ENCODE measurements around the gene CLN6. TPM values are rescaled to one million over a fixed set of nuclear protein-coding genes. Genes with fewer than 3 reads are reported as not detected.
"Not testable (repeated sequence)": the region's sequence is repeated elsewhere in the genome, so short reads cannot be mapped to it uniquely, and the experiment has no call there.

The CLN6 gene
- total RNA-seq, 1 donor from 2014 or later = 25.7 TPM

DNA sequence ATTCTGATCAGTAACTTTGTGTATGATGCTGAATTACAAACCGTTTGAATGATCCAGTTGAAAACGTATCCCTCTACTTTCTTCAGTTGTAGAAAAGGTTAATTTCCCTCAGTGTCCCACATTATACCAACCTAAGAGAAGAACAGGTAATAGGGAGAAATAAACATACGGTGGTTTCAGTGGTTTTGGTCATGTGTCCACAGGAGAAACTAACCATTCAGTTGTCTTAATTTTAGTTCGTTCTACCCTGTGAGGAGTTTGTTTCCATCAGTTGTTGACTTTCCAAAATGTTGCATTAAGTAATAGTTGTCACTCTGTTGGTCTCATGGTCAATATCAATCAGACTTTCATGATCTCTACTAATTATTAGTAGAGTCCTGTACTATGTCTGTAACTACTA, 39.5 kb downstream of the CLN6 start:
- DNase-seq (ENCODE audit: low spot score) = no peak

DNA sequence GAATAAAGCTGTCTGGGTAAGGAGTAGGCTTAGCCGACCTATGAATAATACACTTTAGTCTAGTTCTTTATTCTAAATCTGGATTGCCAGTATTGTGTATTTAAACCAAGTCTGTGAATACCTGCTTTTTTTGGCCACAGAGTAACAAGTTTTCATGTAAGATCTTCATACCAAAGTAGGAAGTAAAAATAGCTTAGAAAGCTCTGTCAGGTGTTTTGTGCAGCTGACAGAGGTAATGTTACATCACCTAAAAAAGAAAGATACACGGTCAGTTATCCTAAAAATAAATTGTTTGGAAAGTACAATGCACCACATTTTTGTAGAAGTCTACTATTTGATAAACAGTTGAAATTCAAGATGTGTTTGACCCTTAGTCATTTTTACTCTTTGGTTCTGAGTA, 40.9 kb downstream of the CLN6 start:
- DNase-seq (ENCODE audit: low spot score) = no peak

DNA sequence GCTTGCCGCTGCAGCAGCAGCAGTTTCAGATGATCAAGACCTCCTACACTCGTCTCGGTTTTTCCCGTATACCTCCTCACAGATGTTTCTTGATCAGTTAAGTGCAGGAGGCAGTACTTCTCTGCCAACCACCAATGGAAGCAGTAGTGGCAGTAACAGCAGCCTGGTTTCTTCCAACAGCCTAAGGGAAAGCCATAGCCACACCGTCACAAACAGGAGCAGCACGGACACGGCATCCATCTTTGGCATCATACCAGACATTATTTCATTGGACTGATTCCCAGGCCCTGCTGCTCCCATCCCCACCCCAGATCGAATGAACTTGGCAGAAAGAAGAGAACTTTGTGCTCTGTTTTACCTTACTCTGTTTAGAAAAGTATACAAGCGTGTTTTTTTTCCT, 42.0 kb downstream of the CLN6 start:
- DNase-seq (ENCODE audit: low spot score) = peak; percentile 80

DNA sequence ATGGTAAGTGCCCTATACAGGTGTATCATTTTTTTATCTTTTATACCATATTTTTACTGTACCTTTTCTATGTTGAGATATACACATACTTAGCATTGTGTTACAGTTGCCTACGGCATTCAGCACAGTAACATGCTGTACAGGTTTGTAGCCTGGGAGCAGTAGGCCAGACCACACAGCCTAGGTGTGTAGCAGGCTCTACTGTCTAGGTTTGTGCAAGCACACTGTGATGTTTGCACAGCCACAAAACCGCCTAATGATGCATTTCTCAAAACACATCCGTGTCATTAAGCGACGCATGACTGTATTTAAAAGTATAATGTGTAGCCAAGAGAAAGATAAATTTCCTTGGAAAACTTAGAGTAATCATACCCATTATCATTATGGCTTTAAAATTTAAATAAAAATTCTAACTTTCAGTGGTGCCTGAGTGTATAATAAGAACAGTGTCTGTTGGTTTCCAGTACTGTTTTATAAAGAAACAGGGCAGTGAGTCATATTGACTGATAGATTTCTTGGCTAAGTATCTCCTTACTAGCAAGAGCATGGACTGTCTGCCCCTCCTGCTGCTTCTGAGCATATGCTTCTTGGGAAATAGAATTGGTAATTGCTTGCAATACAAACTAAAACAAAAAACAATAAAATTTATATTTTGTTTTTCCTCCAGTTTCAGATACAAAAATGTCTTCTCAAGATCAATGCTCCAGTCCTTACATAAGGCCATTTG, 42.7 kb downstream of the CLN6 start:
- DNase-seq (ENCODE audit: low spot score) = no peak

DNA sequence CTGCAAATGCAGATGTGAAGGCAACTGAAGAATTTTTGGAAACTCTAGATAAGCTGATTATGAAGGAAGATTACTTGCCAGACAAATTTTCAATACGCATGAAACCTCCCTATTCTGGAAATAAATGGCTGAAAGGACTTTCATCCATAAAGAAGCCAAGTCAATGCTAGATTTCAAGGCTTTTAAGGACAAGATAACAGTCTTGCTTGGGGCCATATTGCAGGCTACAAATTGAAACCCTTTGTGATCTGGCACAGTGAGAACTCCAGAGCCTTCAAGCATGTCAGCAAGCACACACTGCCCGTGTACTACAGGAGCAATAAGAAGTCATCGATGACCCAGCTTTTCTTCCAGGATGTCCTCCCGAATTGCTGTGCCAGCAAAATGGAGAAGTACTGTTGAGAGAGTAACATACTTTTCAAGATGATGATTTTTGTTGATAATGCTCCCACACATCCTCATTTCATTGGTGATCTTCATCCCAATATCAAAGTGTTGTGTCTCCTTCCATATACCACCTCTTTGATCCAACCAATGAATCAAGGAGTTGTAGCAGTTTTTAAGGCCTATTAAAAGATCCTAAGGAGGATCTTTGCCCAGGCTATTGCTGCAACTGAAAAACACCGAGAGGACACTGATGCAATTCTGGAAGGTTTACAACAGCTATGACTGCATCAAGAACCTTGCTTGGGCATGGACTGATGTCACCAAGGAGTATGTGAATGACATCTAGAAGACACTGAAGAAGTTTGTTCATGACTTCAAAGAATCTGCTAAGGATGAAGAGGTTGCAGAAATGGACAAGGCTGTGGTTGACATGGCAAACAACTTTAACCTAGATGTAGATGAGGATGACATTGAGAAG, 44.7 kb downstream of the CLN6 start:
- DNase-seq (ENCODE audit: low spot score) = no peak

DNA sequence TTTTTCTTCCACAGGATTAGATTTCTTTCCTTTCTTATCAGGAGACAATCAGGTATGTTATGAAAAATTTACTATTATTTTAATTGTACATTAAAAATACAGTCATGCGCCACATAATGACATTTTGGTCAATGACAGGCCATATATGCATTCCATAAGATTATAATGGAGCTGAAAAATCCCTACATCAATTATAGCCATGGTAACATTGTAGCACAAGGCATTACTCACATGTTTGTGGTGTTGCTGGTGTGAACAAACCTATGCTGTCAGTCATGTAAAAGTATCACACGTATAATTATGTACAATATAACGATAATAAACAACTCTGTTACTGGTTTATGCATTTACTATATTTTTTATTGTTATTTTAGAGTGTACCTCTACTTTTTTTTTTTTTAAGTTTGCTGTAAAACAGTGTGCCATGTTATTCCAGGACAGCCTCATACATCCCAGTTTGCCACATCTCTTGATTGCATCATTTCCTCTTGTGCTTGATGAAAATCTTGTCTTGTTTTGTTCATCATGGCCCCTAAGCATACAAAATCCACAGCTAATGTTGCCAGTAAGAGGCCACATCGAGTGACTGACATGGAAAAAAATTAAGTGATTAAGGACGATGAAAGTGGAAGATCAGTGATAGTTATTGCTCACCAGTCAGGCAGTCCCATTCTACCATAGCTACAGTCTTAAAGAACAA, 45.8 kb downstream of the CLN6 start:
- DNase-seq (ENCODE audit: low spot score) = no peak

DNA sequence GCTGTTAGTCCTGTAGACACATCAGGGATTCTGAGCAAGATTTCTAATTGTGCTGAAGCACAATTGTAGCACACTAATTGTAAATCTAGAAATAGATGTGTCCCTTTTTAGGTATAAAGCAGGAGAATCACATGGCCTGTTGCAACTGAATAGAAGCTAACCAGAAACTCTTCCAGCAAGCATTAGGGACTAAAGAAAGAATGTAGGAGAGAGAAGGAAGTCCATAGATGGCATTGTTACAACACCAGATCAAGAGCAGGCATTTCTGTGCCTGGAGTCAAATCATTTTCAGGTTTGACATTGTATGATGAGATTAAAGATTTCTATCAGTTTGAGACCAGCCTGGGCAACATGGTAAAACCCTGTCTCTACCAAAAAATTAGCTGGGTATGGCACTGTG, 51.8 kb downstream of the CLN6 start:
- no peak for DNase-seq (ENCODE audit: low spot score)

DNA sequence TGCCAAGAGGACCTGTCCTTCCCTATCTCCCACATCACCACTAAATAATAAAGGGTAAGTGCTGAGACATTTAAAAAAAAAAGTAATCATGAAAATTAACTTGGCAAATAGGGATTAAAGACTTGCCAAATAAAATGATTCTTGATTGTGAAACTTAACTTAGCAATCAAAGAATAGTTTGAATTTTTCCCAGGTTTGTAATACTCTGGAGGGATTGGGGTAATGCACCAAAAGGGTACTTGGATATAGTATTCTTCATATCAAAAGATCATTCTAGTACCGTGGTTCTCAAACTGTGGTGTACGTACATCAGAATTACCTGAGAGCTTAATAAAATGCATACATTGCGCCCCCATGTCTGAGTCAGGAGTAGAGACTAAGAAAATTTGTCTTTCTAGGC, 52.9 kb downstream of the CLN6 start:
- no peak for DNase-seq (ENCODE audit: low spot score)

DNA sequence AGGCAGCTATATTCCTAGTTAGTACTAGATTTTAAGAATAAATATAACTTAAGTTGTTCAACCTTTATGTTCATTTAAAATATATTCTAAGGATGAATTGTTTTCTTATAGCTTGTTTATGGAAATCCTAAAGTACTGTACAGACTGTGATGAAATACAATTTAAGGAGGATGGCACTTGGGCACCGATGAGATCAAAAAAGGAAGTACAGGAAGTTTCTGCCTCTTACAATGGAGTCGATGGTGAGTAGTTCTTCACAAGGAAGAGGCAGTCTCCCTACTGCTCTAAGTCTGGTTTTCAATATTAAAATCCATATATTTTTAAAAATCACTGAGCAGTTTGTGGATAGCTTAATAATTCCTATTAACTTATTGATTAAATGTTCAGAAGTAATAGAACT, 54.0 kb downstream of the CLN6 start:
- no peak for DNase-seq (ENCODE audit: low spot score)

DNA sequence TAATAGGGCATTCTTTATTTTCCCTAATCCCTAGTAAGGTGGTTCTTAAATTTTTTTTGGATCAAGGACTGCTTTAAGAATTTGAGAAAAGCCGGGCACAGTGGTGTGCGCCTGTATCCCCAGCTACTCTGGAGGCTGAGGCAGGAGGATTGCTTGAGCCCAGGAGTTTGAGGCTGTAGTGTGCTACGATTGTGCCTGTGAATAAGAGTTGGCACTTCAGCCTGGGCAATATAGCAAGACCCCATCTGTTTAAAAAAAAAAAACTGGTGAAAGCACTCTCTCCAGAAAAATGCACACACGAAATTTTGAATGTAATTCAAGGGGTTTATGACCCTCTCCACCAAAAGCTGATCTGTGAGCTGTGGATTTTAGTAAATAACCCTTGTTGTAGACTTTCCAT, 56.4 kb downstream of the CLN6 start:
- DNase-seq (ENCODE audit: low spot score) = no peak

DNA sequence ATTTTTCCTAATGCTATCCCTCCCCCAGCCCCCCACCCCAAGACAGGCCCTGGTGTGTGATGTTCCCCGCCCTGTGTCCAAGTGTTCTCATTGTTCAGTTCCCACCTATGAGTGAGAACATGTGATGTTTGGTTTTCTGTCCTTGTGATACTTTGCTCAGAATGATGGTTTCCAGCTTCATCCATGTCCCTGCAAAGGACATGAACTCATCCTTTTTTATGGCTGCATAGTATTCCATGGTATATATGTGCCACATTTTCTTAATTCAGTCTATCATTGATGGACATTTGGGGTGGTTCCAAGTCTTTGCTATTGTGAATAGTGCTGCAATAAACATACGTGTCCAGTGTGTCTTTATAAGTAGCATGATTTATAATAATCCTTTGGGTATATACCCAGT, 57.5 kb downstream of the CLN6 start:
- DNase-seq (ENCODE audit: low spot score) = not testable (repeated sequence)

DNA sequence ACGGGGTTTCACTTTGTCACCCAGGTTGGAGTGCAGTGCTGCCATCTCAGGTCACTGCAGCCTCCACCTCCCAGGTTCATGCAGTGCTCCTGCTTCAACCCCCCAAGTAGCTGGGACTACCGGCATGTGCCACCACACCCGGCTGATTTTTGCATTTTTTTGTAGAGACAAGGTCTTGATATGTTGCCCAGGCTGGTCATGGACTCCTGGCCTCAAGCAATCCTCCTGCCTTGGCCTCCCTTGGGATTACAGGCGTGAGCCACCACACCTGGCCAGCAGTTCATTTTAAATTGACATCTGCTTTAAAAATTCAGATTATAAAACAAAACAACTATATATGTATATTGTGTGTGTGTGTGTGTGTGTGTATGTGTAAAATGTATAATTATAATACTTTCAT, 62.7 kb downstream of the CLN6 start:
- DNase-seq (ENCODE audit: low spot score) = no peak

DNA sequence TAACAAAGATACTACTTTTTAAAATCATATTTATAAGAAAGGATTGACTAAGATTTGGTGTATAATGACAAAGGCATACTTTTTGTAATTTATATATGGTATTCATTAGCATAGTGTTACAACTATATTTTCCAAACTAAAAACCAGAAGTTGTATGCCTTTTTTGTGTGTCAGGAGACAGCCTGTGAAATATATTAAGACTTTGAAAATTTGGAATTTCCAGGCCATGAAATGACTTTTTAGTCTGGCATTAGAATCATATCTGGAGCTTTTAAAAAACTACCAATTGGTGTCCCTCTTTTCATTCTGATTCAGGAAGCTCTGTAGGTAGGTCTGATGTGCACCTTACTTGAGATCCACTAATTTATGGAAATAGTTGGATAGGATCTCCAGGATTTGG, 66.3 kb downstream of the CLN6 start:
- DNase-seq (ENCODE audit: low spot score) = no peak

DNA sequence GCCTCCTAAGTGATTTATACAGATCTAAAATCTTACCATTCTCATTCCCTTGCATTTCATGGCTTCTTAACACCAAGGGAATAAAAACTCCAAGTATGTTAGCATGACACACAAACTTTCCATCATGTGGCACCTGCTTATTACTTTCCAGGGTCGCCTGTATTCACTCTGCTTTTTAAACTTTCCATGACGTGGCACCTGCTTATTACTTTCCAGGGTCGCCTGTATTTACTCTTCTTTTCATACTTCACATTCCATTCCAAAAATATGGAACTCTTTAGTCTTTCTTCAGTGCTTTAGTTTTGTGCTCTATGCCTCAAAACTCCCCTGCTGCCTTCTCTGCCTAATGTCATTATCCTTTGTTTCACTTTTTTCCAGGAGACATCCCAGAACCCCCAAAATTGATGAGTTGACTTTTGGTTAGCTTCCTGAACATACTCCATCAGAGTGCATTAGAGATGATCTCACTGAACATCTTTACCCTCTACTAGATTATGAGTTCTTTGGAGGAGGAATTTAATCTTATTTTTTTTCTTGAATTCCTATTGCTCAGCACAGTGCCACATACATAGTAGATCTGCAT, 71.4 kb downstream of the CLN6 start:
- no peak for DNase-seq (ENCODE audit: low spot score)

DNA sequence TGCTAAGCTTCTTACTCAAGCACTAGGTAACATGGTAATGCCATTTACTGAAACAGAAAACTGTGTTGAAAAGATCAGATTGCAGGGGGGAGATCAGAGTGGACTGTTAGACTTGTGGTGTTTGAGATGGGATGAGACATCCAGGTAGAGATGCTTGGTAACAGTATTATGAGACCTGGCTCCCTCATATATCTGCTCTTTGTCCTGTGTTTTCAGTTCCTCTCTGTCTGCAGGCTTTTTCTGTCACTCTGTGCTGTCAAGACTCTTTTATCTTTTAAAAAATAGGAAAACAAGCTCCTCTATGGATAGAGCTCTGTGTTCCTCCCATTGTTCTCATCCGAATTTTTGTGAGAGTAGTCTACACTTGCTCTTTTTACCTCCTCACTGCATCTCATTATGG, 72.5 kb downstream of the CLN6 start:
- no peak for DNase-seq (ENCODE audit: low spot score)

Other genes with a start within 250 kb of the CLN6 start
- gene PIAS1, start 175.4 kb downstream of the CLN6 start, total RNA-seq = 54.5 TPM
- gene CALML4, start 24.4 kb downstream of the CLN6 start, total RNA-seq = 49.2 TPM
- gene FEM1B, start 48.0 kb upstream of the CLN6 start, total RNA-seq = 51.7 TPM
- gene ITGA11, start 202.4 kb upstream of the CLN6 start, total RNA-seq = 2.6 TPM

Data from mucosa of gallbladder (tissue), 1 donor.